Choroid plexus epithelial cell (primary cell): ENCODE results near the gene PID1.

Experiments
- DNase-seq: peaks from one replicate; pipeline ENCODE4 v3.0.0-alpha.2; 2010; ENCODE audit warnings: low read depth
- H3K4me3 ChIP-seq: 2 replicates; pipeline ENCODE4 v1.5.1; 2011; ENCODE audit warnings: low read depth, mild to moderate bottlenecking, control low read depth, low read length, moderate library complexity
- CTCF ChIP-seq: conservative IDR thresholded peaks from 2 replicates; pipeline ENCODE4 v1.5.1; 2011; ENCODE audit warnings: low read depth, mild to moderate bottlenecking, control low read depth, inconsistent platforms, low read length, moderate library complexity

The PID1 gene

GRCh38 chr2:229118927-229119326 is 152.2 kb downstream of the PID1 start:
- no peak overlapping the region for H3K4me3 ChIP-seq
- DNase-seq = no peak
- TF ChIP-seq CTCF = no peak

- DNase-seq = peak; percentile 14
- no peak overlapping the region for H3K4me3 ChIP-seq
- no peak for TF ChIP-seq CTCF
These were observed 152.8 kb downstream of the PID1 start for GRCh38 chr2:229118336-229118735.

- no peak for TF ChIP-seq CTCF
- DNase-seq = no peak
- H3K4me3 ChIP-seq = no peak overlapping the region
These were observed 159.3 kb downstream of the PID1 start for GRCh38 chr2:229111744-229112143.

GRCh38 chr2:229109195-229109594 is 161.9 kb downstream of the PID1 start:
- DNase-seq = no peak
- no peak overlapping the region for H3K4me3 ChIP-seq
- no peak for TF ChIP-seq CTCF

- DNase-seq = no peak
- TF ChIP-seq CTCF = no peak
- no peak overlapping the region for H3K4me3 ChIP-seq
These were observed 163.5 kb downstream of the PID1 start for GRCh38 chr2:229107601-229108000.

GRCh38 chr2:229104974-229105387 is 166.1 kb downstream of the PID1 start:
- no peak for TF ChIP-seq CTCF
- no peak overlapping the region for H3K4me3 ChIP-seq
- DNase-seq = no peak

- H3K4me3 ChIP-seq = no peak overlapping the region
- no peak for TF ChIP-seq CTCF
- no peak for DNase-seq
These were observed 167.1 kb downstream of the PID1 start for GRCh38 chr2:229104025-229104424.
